Esophagus squamous epithelium (tissue), 4 donors: ENCODE measurements around the gene B4GALT5.

ENCODE experiments used
- POLR2A ChIP-seq, 4 donors: fragments of 450-650 bp; IDR thresholded peaks; one replicate each; pipeline ENCODE4 v1.6.1; 2017; ENCODE audit warnings: antibody characterized with exemption in 4 of 4, mild to moderate bottlenecking in 4 of 4, moderate library complexity in 3 of 4
- TF ChIP-seq, protein P1 (sequence below), 6 experiments: fragments of 450-650 bp in 4 of 6; fragments of 200-600 bp in 2 of 6; sonication (generic) in 2 of 6; IDR thresholded peaks; one replicate each; pipeline ENCODE4 v1.5.1; 2016 to 2019; ENCODE audit warnings: antibody characterized with exemption in 6 of 6, mild to moderate bottlenecking in 4 of 6, moderate library complexity in 4 of 6

DNA sequence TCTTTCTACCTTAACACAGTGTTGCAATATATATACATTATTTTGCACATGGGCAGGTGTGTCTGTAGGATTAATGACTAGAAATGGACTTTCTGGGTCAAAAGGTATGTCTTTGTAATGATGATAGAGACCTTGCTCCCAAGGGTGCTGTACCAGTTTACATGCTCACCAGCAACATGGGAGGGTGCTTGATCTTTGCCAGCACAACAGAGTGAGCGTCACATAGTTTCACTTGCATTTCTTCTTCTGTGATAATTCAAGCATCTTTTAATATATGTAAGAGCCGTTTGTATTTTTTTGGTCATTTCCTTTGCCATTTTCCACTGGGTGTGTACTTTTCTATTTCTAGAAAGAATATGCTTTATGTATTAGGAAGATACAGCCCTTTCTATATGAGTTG is 23.6 kb upstream of the B4GALT5 start:
- TF ChIP-seq, protein P1, sequence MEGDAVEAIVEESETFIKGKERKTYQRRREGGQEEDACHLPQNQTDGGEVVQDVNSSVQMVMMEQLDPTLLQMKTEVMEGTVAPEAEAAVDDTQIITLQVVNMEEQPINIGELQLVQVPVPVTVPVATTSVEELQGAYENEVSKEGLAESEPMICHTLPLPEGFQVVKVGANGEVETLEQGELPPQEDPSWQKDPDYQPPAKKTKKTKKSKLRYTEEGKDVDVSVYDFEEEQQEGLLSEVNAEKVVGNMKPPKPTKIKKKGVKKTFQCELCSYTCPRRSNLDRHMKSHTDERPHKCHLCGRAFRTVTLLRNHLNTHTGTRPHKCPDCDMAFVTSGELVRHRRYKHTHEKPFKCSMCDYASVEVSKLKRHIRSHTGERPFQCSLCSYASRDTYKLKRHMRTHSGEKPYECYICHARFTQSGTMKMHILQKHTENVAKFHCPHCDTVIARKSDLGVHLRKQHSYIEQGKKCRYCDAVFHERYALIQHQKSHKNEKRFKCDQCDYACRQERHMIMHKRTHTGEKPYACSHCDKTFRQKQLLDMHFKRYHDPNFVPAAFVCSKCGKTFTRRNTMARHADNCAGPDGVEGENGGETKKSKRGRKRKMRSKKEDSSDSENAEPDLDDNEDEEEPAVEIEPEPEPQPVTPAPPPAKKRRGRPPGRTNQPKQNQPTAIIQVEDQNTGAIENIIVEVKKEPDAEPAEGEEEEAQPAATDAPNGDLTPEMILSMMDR (IDR thresholded peaks at IDR 0.05), result no peak
- no peak for TF ChIP-seq POLR2A (IDR thresholded peaks at IDR 0.05)
